Measurements from ENCODE around the gene EIF3D. TPM values are rescaled to one million over a fixed set of nuclear protein-coding genes. Genes with fewer than 3 reads are reported as not detected.

Gene EIF3D
- 100 to 1,000 TPM; 359 to 403 TPM for total RNA-seq

- ChIA-PET POLR2A (interaction anchor here (0.6 to 1.9 kb wide), 15 partner anchors 8 to 498 kb away, joined by 3 to 17 read pairs (median 4); partner anchors contain the start of genes IFT27 and TXN2), CTCF (interaction anchor here (0.5 to 1.4 kb wide), 12 partner anchors 13 to 866 kb away, joined by 3 to 6 read pairs (median 3); partner anchors contain the start of gene IFT27)
- DNase-seq, result peak; percentile 99
- H3K27me3 Mint-ChIP-seq, result no peaks in the 10 kb centered on the region
- intact Hi-C loops (cut with DNase I, micrococcal nuclease), result loop anchor here (1.0 to 5.0 kb wide), 17 partner anchors 13 to 1978 kb away; partner anchors contain the start of genes FOXRED2 (in 2 of the 2), IFT27 (in 2 of the 2), APOL2 (in 1 of the 2) and DDX17 (in 1 of the 2)
- H3K4me1 Mint-ChIP-seq, result peaks cover 25% of the 10 kb centered on the region
- peak within 1 kb of the TSS; percentile 99 for H3K27ac Mint-ChIP-seq
- peak; percentile 96 for ATAC-seq
- no peaks in the 10 kb centered on the region for H3K9me3 Mint-ChIP-seq (ENCODE audit: low read depth)
- peak within 1 kb of the TSS; percentile 82 for H3K4me3 Mint-ChIP-seq
- H3K36me3 Mint-ChIP-seq (ENCODE audit: low read depth), result peaks cover 44% of the 10 kb centered on the region
These were observed at the start of gene EIF3D for GRCh38 chr22:36528795-36529751. Gene EIF3D, minus strand, starts transcription at chr22:36529166. Its CDS starts 3,045 bp downstream, at chr22:36526121.

- Mint-ChIP-seq H3K36me3 (ENCODE audit: low read depth) (no peaks in the 10 kb centered on the region), H3K27me3 (peaks cover 13% of the 10 kb centered on the region), H3K4me1 (no peaks in the 10 kb centered on the region), H3K9me3 (ENCODE audit: low read depth) (no peaks in the 10 kb centered on the region), H3K4me3 (no peak overlapping the region), H3K27ac (no peak overlapping the region)
- intact Hi-C loops (cut with DNase I, micrococcal nuclease), result no loop called here
- CTCF ChIA-PET, result no interaction called here
- DNase-seq, result no peak
- ATAC-seq, result no peak
- POLR2A ChIA-PET, result no interaction called here
These were observed 49.7 kb upstream of the EIF3D start for GRCh38 chr22:36578619-36579018.

GRCh38 chr22:36577019-36577418 lies 48.1 kb upstream of the EIF3D start:
- H3K27me3 Mint-ChIP-seq, result peaks cover 5% of the 10 kb centered on the region
- intact Hi-C loops (cut with DNase I, micrococcal nuclease), result no loop called here
- CTCF ChIA-PET, result interaction anchor here (0.6 kb wide), 1 partner anchor 137 kb away, joined by 3 read pairs; no protein-coding TSS in a partner anchor
- H3K4me1 Mint-ChIP-seq, result no peaks in the 10 kb centered on the region
- POLR2A ChIA-PET, result no interaction called here
- DNase-seq (no peak), ATAC-seq (no peak)
- no peak overlapping the region for H3K27ac Mint-ChIP-seq
- no peaks in the 10 kb centered on the region for H3K9me3 Mint-ChIP-seq (ENCODE audit: low read depth)
- no peaks in the 10 kb centered on the region for H3K36me3 Mint-ChIP-seq (ENCODE audit: low read depth)
- no peak overlapping the region for H3K4me3 Mint-ChIP-seq

GRCh38 chr22:36574728-36575127 lies 45.8 kb upstream of the EIF3D start:
- DNase-seq (no peak), ATAC-seq (no peak)
- CTCF ChIA-PET, result no interaction called here
- no peak overlapping the region for H3K27ac Mint-ChIP-seq
- POLR2A ChIA-PET, result no interaction called here
- H3K9me3 Mint-ChIP-seq (ENCODE audit: low read depth), result no peaks in the 10 kb centered on the region
- H3K4me1 Mint-ChIP-seq, result no peaks in the 10 kb centered on the region
- no peak overlapping the region for H3K4me3 Mint-ChIP-seq
- no peaks in the 10 kb centered on the region for H3K27me3 Mint-ChIP-seq
- intact Hi-C loops (cut with DNase I, micrococcal nuclease), result no loop called here
- no peaks in the 10 kb centered on the region for H3K36me3 Mint-ChIP-seq (ENCODE audit: low read depth)

GRCh38 chr22:36573815-36574363 lies 44.9 kb upstream of the EIF3D start:
- no peaks in the 10 kb centered on the region for H3K36me3 Mint-ChIP-seq (ENCODE audit: low read depth)
- POLR2A ChIA-PET, result no interaction called here
- ATAC-seq, result no peak
- no peaks in the 10 kb centered on the region for H3K4me1 Mint-ChIP-seq
- no peak overlapping the region for H3K27ac Mint-ChIP-seq
- intact Hi-C loops (cut with DNase I, micrococcal nuclease), result no loop called here
- no peaks in the 10 kb centered on the region for H3K27me3 Mint-ChIP-seq
- no peak overlapping the region for H3K4me3 Mint-ChIP-seq
- CTCF ChIA-PET, result interaction anchor here (0.6 to 1.3 kb wide), 2 partner anchors 27 to 533 kb away, joined by 3 to 4 read pairs; no protein-coding TSS in a partner anchor
- H3K9me3 Mint-ChIP-seq (ENCODE audit: low read depth), result no peaks in the 10 kb centered on the region
- DNase-seq, result no peak

GRCh38 chr22:36571991-36572390 lies 43.0 kb upstream of the EIF3D start:
- Mint-ChIP-seq H3K36me3 (ENCODE audit: low read depth) (no peaks in the 10 kb centered on the region), H3K9me3 (ENCODE audit: low read depth) (no peaks in the 10 kb centered on the region), H3K4me1 (no peaks in the 10 kb centered on the region), H3K4me3 (no peak overlapping the region), H3K27me3 (peaks cover 2% of the 10 kb centered on the region), H3K27ac (no peak overlapping the region)
- ChIA-PET CTCF (no interaction called here), POLR2A (no interaction called here)
- ATAC-seq (no peak), DNase-seq (no peak)
- intact Hi-C loops (cut with DNase I, micrococcal nuclease), result no loop called here

GRCh38 chr22:36569999-36570398 lies 41.0 kb upstream of the EIF3D start:
- Mint-ChIP-seq H3K27me3 (peaks cover 3% of the 10 kb centered on the region), H3K27ac (no peak overlapping the region), H3K36me3 (ENCODE audit: low read depth) (no peaks in the 10 kb centered on the region), H3K9me3 (ENCODE audit: low read depth) (no peaks in the 10 kb centered on the region), H3K4me1 (no peaks in the 10 kb centered on the region), H3K4me3 (no peak overlapping the region)
- CTCF ChIA-PET, result interaction anchor here (0.6 kb wide), 1 partner anchor 225 kb away, joined by 3 read pairs; no protein-coding TSS in a partner anchor
- ATAC-seq (no peak), DNase-seq (no peak)
- POLR2A ChIA-PET, result interaction anchor here (0.6 kb wide), 1 partner anchor 196 kb away, joined by 5 read pairs; no protein-coding TSS in a partner anchor
- intact Hi-C loops (cut with DNase I, micrococcal nuclease), result no loop called here

- Mint-ChIP-seq H3K36me3 (ENCODE audit: low read depth) (no peaks in the 10 kb centered on the region), H3K9me3 (ENCODE audit: low read depth) (no peaks in the 10 kb centered on the region), H3K27me3 (peaks cover 5% of the 10 kb centered on the region), H3K4me1 (no peaks in the 10 kb centered on the region), H3K4me3 (no peak overlapping the region), H3K27ac (no peak overlapping the region)
- DNase-seq (no peak), ATAC-seq (no peak)
- intact Hi-C loops (cut with DNase I, micrococcal nuclease), result no loop called here
- POLR2A ChIA-PET, result no interaction called here
- CTCF ChIA-PET, result interaction anchor here (0.7 kb wide), 1 partner anchor 164 kb away, joined by 3 read pairs; no protein-coding TSS in a partner anchor
These were observed 39.9 kb upstream of the EIF3D start for GRCh38 chr22:36568846-36569245.

- ChIA-PET POLR2A (no interaction called here), CTCF (interaction anchor here (1.4 kb wide), 1 partner anchor 411 kb away, joined by 3 read pairs; no protein-coding TSS in a partner anchor)
- Mint-ChIP-seq H3K27me3 (peaks cover 11% of the 10 kb centered on the region), H3K4me3 (no peak overlapping the region), H3K9me3 (ENCODE audit: low read depth) (no peaks in the 10 kb centered on the region), H3K27ac (no peak overlapping the region), H3K4me1 (no peaks in the 10 kb centered on the region), H3K36me3 (ENCODE audit: low read depth) (no peaks in the 10 kb centered on the region)
- DNase-seq (no peak), ATAC-seq (no peak)
- intact Hi-C loops (cut with DNase I, micrococcal nuclease), result no loop called here
These were observed 37.8 kb upstream of the EIF3D start for GRCh38 chr22:36566720-36567119.

GRCh38 chr22:36565686-36566085 lies 36.7 kb upstream of the EIF3D start:
- Mint-ChIP-seq H3K4me3 (no peak overlapping the region), H3K27me3 (peaks cover 11% of the 10 kb centered on the region), H3K36me3 (ENCODE audit: low read depth) (no peaks in the 10 kb centered on the region), H3K27ac (no peak overlapping the region), H3K4me1 (no peaks in the 10 kb centered on the region), H3K9me3 (ENCODE audit: low read depth) (no peaks in the 10 kb centered on the region)
- no peak for DNase-seq
- ATAC-seq, result no peak
- ChIA-PET CTCF (no interaction called here), POLR2A (no interaction called here)
- intact Hi-C loops (cut with DNase I, micrococcal nuclease), result no loop called here

GRCh38 chr22:36565159-36565507 lies 36.2 kb upstream of the EIF3D start:
- ATAC-seq, result no peak
- Mint-ChIP-seq H3K36me3 (ENCODE audit: low read depth) (no peaks in the 10 kb centered on the region), H3K27ac (no peak overlapping the region), H3K9me3 (ENCODE audit: low read depth) (no peaks in the 10 kb centered on the region), H3K4me1 (no peaks in the 10 kb centered on the region), H3K27me3 (peaks cover 11% of the 10 kb centered on the region), H3K4me3 (no peak overlapping the region)
- intact Hi-C loops (cut with DNase I, micrococcal nuclease), result no loop called here
- ChIA-PET CTCF (no interaction called here), POLR2A (no interaction called here)
- DNase-seq, result no peak

Measured in activated CD4-positive, alpha-beta T cell treated with anti-CD3 and anti-CD28 coated beads for 36 hours (primary cell).